IMR-90 (cell line): ENCODE measurements around the gene DNAH9. TPM values are rescaled to one million over a fixed set of nuclear protein-coding genes. Genes with fewer than 3 reads are reported as not detected.

Source experiments
- ATAC-seq: fragments of 200-7000 bp; cut with Tn5 transposase; 2 replicates; pipeline ENCODE4 v1.9.1; 2020; ENCODE audit warnings: low read depth, mild to moderate bottlenecking, moderate library complexity
- BruUV-seq: library from RNA; stranded (reverse); fragments of 400-500 nt; replicated peaks from 2 replicates; lab custom pipeline; 2021; lab: Mats Ljungman, UMichigan
- CTCF ChIA-PET: fragments of 300-600 bp; formaldehyde crosslinking; extraction: SDS; loops from one replicate; lab custom pipeline; 2021; ENCODE audit warnings: antibody characterized with exemption; lab: Yijun Ruan, JAX
- POLR2A ChIA-PET: fragments of 300-600 bp; sonication (Branson Sonifier 250); formaldehyde crosslinking; loops from one replicate; lab custom pipeline; 2022; ENCODE audit warnings: antibody characterized with exemption; ENCODE audit not compliant: unreplicated experiment; lab: Charles Lee
- DNase-seq: peaks from one replicate; pipeline ENCODE4 v3.0.0; 2013
- H2AFZ ChIP-seq: replicated peaks from 2 replicates; pipeline ENCODE3; 2013; ENCODE audit warnings: low read length, mild to moderate bottlenecking; ENCODE audit not compliant: poor library complexity
- H2AK5ac ChIP-seq: 2 replicates; pipeline ENCODE4 v1.6.1; 2013; ENCODE audit warnings: low read depth, low read length, inconsistent platforms
- H2AK9ac ChIP-seq: replicated peaks from 2 replicates; pipeline ENCODE3; 2013; ENCODE audit warnings: mild to moderate bottlenecking, low read depth, low read length, moderate library complexity; ENCODE audit not compliant: poor library complexity
- H2BK120ac ChIP-seq: 2 replicates; pipeline ENCODE4 v1.6.1; 2013; ENCODE audit warnings: low read depth, low read length, inconsistent platforms
- H2BK15ac ChIP-seq: 3 replicates; pipeline ENCODE4 v1.6.1; 2013; ENCODE audit warnings: low read depth, low read length, inconsistent platforms
- H2BK20ac ChIP-seq: 2 replicates; pipeline ENCODE4 v1.6.1; 2013; ENCODE audit warnings: low read depth, mild to moderate bottlenecking, inconsistent platforms, low read length, moderate library complexity
- H2BK5ac ChIP-seq: 2 replicates; pipeline ENCODE4 v1.6.1; 2013; ENCODE audit warnings: mild to moderate bottlenecking, low read depth, low read length, inconsistent platforms; ENCODE audit not compliant: poor library complexity, severe bottlenecking
- H3K14ac ChIP-seq: replicated peaks from 2 replicates; pipeline ENCODE4 v1.6.1; 2013; ENCODE audit warnings: low read depth, low read length, inconsistent platforms
- H3K18ac ChIP-seq: 2 replicates; pipeline ENCODE4 v1.6.1; 2013; ENCODE audit warnings: low read depth, low read length, control low read depth
- H3K23ac ChIP-seq: 2 replicates; pipeline ENCODE4 v1.6.1; 2013; ENCODE audit warnings: low read depth, low read length, inconsistent platforms
- H3K27ac ChIP-seq: 2 replicates; pipeline ENCODE4 v1.5.1; 2013; ENCODE audit warnings: mild to moderate bottlenecking, control low read depth, low read length; ENCODE audit not compliant: insufficient read depth
- H3K27me3 ChIP-seq: 2 replicates; pipeline ENCODE4 v1.6.1; 2013; ENCODE audit warnings: low read length; ENCODE audit not compliant: control insufficient read depth, insufficient read depth
- H3K36me3 ChIP-seq: 2 replicates; pipeline ENCODE4 v1.6.1; 2013; ENCODE audit warnings: low read length, mixed read lengths; ENCODE audit not compliant: control insufficient read depth, insufficient read depth
- H3K4ac ChIP-seq: 2 replicates; pipeline ENCODE4 v1.6.1; 2013; ENCODE audit warnings: low read depth, low read length, inconsistent platforms
- H3K4me1 ChIP-seq: 2 replicates; pipeline ENCODE4 v1.6.1; 2013; ENCODE audit warnings: low read length, mixed read lengths; ENCODE audit not compliant: control insufficient read depth, insufficient read depth
- H3K4me2 ChIP-seq: 2 replicates; pipeline ENCODE4 v1.6.1; 2013; ENCODE audit warnings: low read depth, mild to moderate bottlenecking, control low read depth, low read length, moderate library complexity
- H3K4me3 ChIP-seq: 2 replicates; pipeline ENCODE4 v1.5.1; 2013; ENCODE audit warnings: low read depth, mild to moderate bottlenecking, control low read depth, low read length, moderate library complexity; ENCODE audit not compliant: insufficient read depth
- H3K56ac ChIP-seq: 2 replicates; pipeline ENCODE4 v1.6.1; 2013; ENCODE audit warnings: low read length, inconsistent platforms; ENCODE audit not compliant: insufficient read depth; ENCODE audit errors: extremely low read depth
- H3K79me1 ChIP-seq, 2 experiments: 2 replicates each; pipeline ENCODE4 v1.6.1; 2013; ENCODE audit warnings: low read length in 2 of 2, inconsistent platforms in 1 of 2, low read depth in 1 of 2
- H3K9ac ChIP-seq: 2 replicates; pipeline ENCODE4 v1.6.1; 2013; ENCODE audit warnings: low read depth, low read length, control low read depth
- H3K9me1 ChIP-seq: 2 replicates; pipeline ENCODE4 v1.6.1; 2013; ENCODE audit warnings: low read length, inconsistent platforms; ENCODE audit not compliant: insufficient read depth
- H3K9me3 ChIP-seq: 2 replicates; pipeline ENCODE4 v1.6.1; 2013; ENCODE audit warnings: low read length; ENCODE audit not compliant: control insufficient read depth, insufficient read depth
- H4K20me1 ChIP-seq: 2 replicates; pipeline ENCODE4 v1.6.1; 2013; ENCODE audit warnings: low read length, inconsistent platforms; ENCODE audit not compliant: insufficient read depth
- H4K5ac ChIP-seq: 2 replicates; pipeline ENCODE4 v1.6.1; 2013; ENCODE audit warnings: mild to moderate bottlenecking, low read depth, low read length, control low read depth
- H4K8ac ChIP-seq, 2 experiments: 2 replicates each; pipeline ENCODE4 v1.6.1; 2013; ENCODE audit warnings: low read depth in 2 of 2, low read length in 2 of 2, control low read depth in 1 of 2, inconsistent platforms in 1 of 2
- H4K91ac ChIP-seq: 2 replicates; pipeline ENCODE4 v1.6.1; 2013; ENCODE audit warnings: low read depth, low read length, inconsistent platforms; ENCODE audit not compliant: insufficient read depth
- BHLHE40 ChIP-seq: fragments of 150-350 bp; IDR thresholded peaks from 2 replicates; pipeline ENCODE4 v1.6.1; 2016; ENCODE audit warnings: mild to moderate bottlenecking, low read depth, low read length
- CHD1 ChIP-seq: IDR thresholded peaks from 2 replicates; pipeline ENCODE4 v1.6.1; 2012; ENCODE audit warnings: low read depth, low read length, improper control_type of control experiment
- CTCF ChIP-seq: conservative IDR thresholded peaks from 2 replicates; pipeline ENCODE4 v1.5.1; 2012; ENCODE audit warnings: mild to moderate bottlenecking, low read depth, low read length, improper control_type of control experiment
- FOS ChIP-seq: fragments of 150-350 bp; IDR thresholded peaks from 2 replicates; pipeline ENCODE4 v1.6.1; 2016; ENCODE audit warnings: low read depth, low read length
- MAFK ChIP-seq: IDR thresholded peaks from 2 replicates; pipeline ENCODE4 v1.6.1; 2012; ENCODE audit warnings: low read depth, low read length, improper control_type of control experiment
- MXI1 ChIP-seq: IDR thresholded peaks from 2 replicates; pipeline ENCODE4 v1.6.1; 2012; ENCODE audit warnings: low read depth, mild to moderate bottlenecking, low read length, moderate library complexity, borderline replicate concordance
- RAD21 ChIP-seq: IDR thresholded peaks from 2 replicates; pipeline ENCODE4 v1.6.1; 2012; ENCODE audit warnings: low read length, improper control_type of control experiment
- SMC3 ChIP-seq: fragments of 150-350 bp; IDR thresholded peaks from 2 replicates; pipeline ENCODE4 v1.6.1; 2016; ENCODE audit warnings: low read depth, mild to moderate bottlenecking, antibody characterized with exemption, low read length, moderate library complexity
- USF2 ChIP-seq: fragments of 150-350 bp; IDR thresholded peaks from 2 replicates; pipeline ENCODE4 v1.6.1; 2017; ENCODE audit warnings: mild to moderate bottlenecking, antibody characterized with exemption, low read length, low read depth
- WGBS, 2 experiments: methylation state at CpG; one replicate each; pipeline versions ENCODE4 v1.1.5 to v1.1.7; 2013; ENCODE audit warnings: missing lambda C conversion rate in 2 of 2; ENCODE audit not compliant: insufficient read length in 1 of 2; ENCODE audit errors: extremely low coverage in 2 of 2; 5-methylcytosine and 5-hydroxymethylcytosine counted together
- dilution Hi-C: fragments of 300-500 bp; cut with HindIII; formaldehyde crosslinking; loops from one replicate; pipeline ENCODE4 v1.14.3; 2018; ENCODE audit warnings: low sequenced_read_pairs; ENCODE audit not compliant: unreplicated experiment
- in situ Hi-C: fragments of 300-500 bp; cut with MboI; formaldehyde crosslinking; loops from 3 replicates; pipeline ENCODE4 v1.14.3; 2019; ENCODE audit warnings: low sequenced_read_pairs, inconsistent platforms, mixed read lengths
- intact Hi-C: fragments of 100-400 bp; cut with micrococcal nuclease; formaldehyde crosslinking; loops from 2 replicates; pipeline ENCODE4 v1.10.0; 2022
- polyA plus RNA-seq, 3 experiments: library from polyadenylated mRNA; depleted of rRNA; stranded (reverse); fragments of >200 nt; gene quantifications; 2 replicates each; pipeline ENCODE4 v1.2.3, GENCODE V29; 2012; ENCODE audit warnings: low replicate concordance in 1 of 3
- total RNA-seq: library from RNA; depleted of rRNA; stranded (reverse); fragments of >200 nt; gene quantifications from 2 replicates; pipeline ENCODE4 v1.2.3, GENCODE V29; 2012

The DNAH9 gene
- total and polyA plus RNA-seq, 2 of the 4 experiments (the other 2 are of a cell fraction), result not detected

- Histone ChIP-seq H2BK120ac (no peak overlapping the region), H4K20me1 (no peaks in the 10 kb centered on the region), H2AK9ac (no peak overlapping the region), H4K5ac (no peak overlapping the region), H2BK20ac (no peak overlapping the region), H4K8ac (no peak overlapping the region), H3K4me1 (no peaks in the 10 kb centered on the region), H3K9me3 (peaks cover 17% of the 10 kb centered on the region), H3K23ac (no peak overlapping the region), H3K79me1 (no peaks in the 10 kb centered on the region), H2BK15ac (no peak overlapping the region), H3K27ac (no peak overlapping the region), H3K18ac (no peak overlapping the region), H3K27me3 (no peaks in the 10 kb centered on the region), H2BK5ac (no peak overlapping the region), H3K56ac (no peak overlapping the region), H3K4ac (no peak overlapping the region), H3K9ac (no peak overlapping the region), H3K9me1 (no peaks in the 10 kb centered on the region), H3K4me3 (no peak overlapping the region), H4K91ac (no peak overlapping the region), H3K4me2 (no peak overlapping the region), H2AK5ac (no peak overlapping the region), H2AFZ (no peak overlapping the region), H3K36me3 (no peaks in the 10 kb centered on the region), H3K14ac (no peak overlapping the region)
- ChIA-PET CTCF (no interaction called here), POLR2A (no interaction called here)
- DNase-seq, result no peak
- dilution Hi-C loops (no loop called here), in situ Hi-C loops (no loop called here), intact Hi-C loops (no loop called here)
- TF ChIP-seq RAD21 (no peak), BHLHE40 (no peak), MAFK (no peak), FOS (no peak), CTCF (no peak), USF2 (no peak), MXI1 (no peak), CHD1 (no peak), SMC3 (no peak)
- no peak for ATAC-seq
- no TSS peak for BruUV-seq
- WGBS, 2 experiments, result 32% methylated on average over 5 of the region's 10 CpGs; no CpG with 5 or more reads in 1 of the 2 experiments
These were observed 30.1 kb downstream of the DNAH9 start for GRCh38 chr17:11628374-11628773.
